Endothelial cell of umbilical vein (primary cell): ENCODE results near the gene HMGXB3. TPM values are rescaled to one million over a fixed set of nuclear protein-coding genes. Genes with fewer than 3 reads are reported as not detected.

Experiments used
- BruUV-seq: library from RNA; stranded (reverse); fragments of 400-500 nt; replicated peaks from 2 replicates; lab custom pipeline; 2021; lab: Mats Ljungman, UMichigan
- CTCF ChIA-PET: fragments of 300-600, 350-600 bp; sonication (Branson Sonifier 250); formaldehyde crosslinking; loops from one replicate; lab custom pipeline; 2021; ENCODE audit warnings: antibody characterized with exemption, inconsistent platforms; lab: Charles Lee
- POLR2A ChIA-PET: fragments of 300-600, 350-600 bp; sonication (Branson Sonifier 250); formaldehyde crosslinking; loops from one replicate; lab custom pipeline; 2021; ENCODE audit warnings: antibody characterized with exemption, inconsistent platforms; lab: Charles Lee
- DNase-seq: peaks from one replicate; pipeline ENCODE4 v3.0.0-alpha.2; 2011; ENCODE audit warnings: low read depth, low spot score
- FAIRE-seq: peaks from 2 replicates; lab custom pipeline; 2011; peaks lifted over from hg19 to GRCh38; lab: Jason Lieb, UNC
- H2AFZ ChIP-seq: 2 replicates; pipeline ENCODE4 v1.6.0; 2012; ENCODE audit warnings: low read depth, low read length, control low read depth, inconsistent platforms
- H3K27ac ChIP-seq: 2 replicates; pipeline ENCODE4 v1.5.1; 2011; ENCODE audit warnings: low read depth, mild to moderate bottlenecking, control low read depth, low read length, moderate library complexity; ENCODE audit not compliant: insufficient read depth
- H3K27me3 ChIP-seq, 2 experiments: 2 replicates each; pipeline versions ENCODE4 v1.6.0 to v1.6.1; 2011; ENCODE audit warnings: low read length in 2 of 2, mixed read lengths in 1 of 2; ENCODE audit not compliant: control insufficient read depth in 2 of 2, insufficient read depth in 2 of 2
- H3K36me3 ChIP-seq, 2 experiments: 2 replicates in 1 of 2; 3 replicates in 1 of 2; pipeline ENCODE4 v1.5.1; 2011; ENCODE audit warnings: low read length in 2 of 2, mild to moderate bottlenecking in 1 of 2, moderate library complexity in 1 of 2; ENCODE audit not compliant: control insufficient read depth in 2 of 2, insufficient read depth in 2 of 2; ENCODE audit errors: extremely low read depth in 1 of 2
- H3K4me1 ChIP-seq: 3 replicates; pipeline ENCODE4 v1.5.1; 2011; ENCODE audit warnings: mild to moderate bottlenecking, low read length; ENCODE audit not compliant: control insufficient read depth, insufficient read depth; ENCODE audit errors: extremely low read depth
- H3K4me2 ChIP-seq: 2 replicates; pipeline ENCODE4 v1.6.1; 2011; ENCODE audit warnings: low read length, control low read depth, mixed read lengths; ENCODE audit not compliant: insufficient read depth
- H3K4me3 ChIP-seq, 3 experiments: fragments of 200-600 bp in 1 of 3; sonication (generic), shearing (Covaris generic) in 1 of 3; replicated peaks in 1 of 3; 2 replicates each; pipeline ENCODE4 v1.5.1; 2011 to 2016; ENCODE audit warnings: control low read depth in 3 of 3, low read length in 3 of 3, mild to moderate bottlenecking in 2 of 3, inconsistent platforms in 1 of 3, low read depth in 1 of 3, moderate library complexity in 1 of 3; ENCODE audit not compliant: insufficient read depth in 1 of 3
- H3K79me2 ChIP-seq: 2 replicates; pipeline ENCODE4 v1.6.0; 2012; ENCODE audit warnings: low read length, inconsistent platforms; ENCODE audit not compliant: control insufficient read depth, insufficient read depth
- H3K9ac ChIP-seq: replicated peaks from 2 replicates; pipeline ENCODE3; 2011; ENCODE audit warnings: low read length, control low read depth; ENCODE audit not compliant: insufficient read depth; ENCODE audit errors: extremely low read depth
- H3K9me1 ChIP-seq: replicated peaks from 3 replicates; pipeline ENCODE4 v1.6.0; 2011; ENCODE audit warnings: mild to moderate bottlenecking, low read length; ENCODE audit not compliant: control insufficient read depth, insufficient read depth; ENCODE audit errors: extremely low read depth
- H3K9me3 ChIP-seq: replicated peaks from 2 replicates; pipeline ENCODE4 v1.5.1; 2012; ENCODE audit warnings: low read length, inconsistent platforms; ENCODE audit not compliant: control insufficient read depth, insufficient read depth
- H4K20me1 ChIP-seq: replicated peaks from 2 replicates; pipeline ENCODE3; 2011; ENCODE audit warnings: mild to moderate bottlenecking, low read length; ENCODE audit not compliant: control insufficient read depth, insufficient read depth; ENCODE audit errors: extremely low read depth
- EZH2 ChIP-seq: IDR thresholded peaks from 2 replicates; pipeline ENCODE4 v1.6.1; 2012; ENCODE audit warnings: borderline replicate concordance, low read depth, mild to moderate bottlenecking, moderate library complexity, low read length, inconsistent platforms; ENCODE audit not compliant: severe bottlenecking
- FOS ChIP-seq: IDR thresholded peaks from 2 replicates; pipeline ENCODE4 v1.6.1; 2011; ENCODE audit warnings: mild to moderate bottlenecking, low read length, moderate library complexity, borderline replicate concordance; ENCODE audit not compliant: insufficient read depth
- GATA2 ChIP-seq: IDR thresholded peaks from 2 replicates; pipeline ENCODE4 v1.7.0; 2011; ENCODE audit warnings: low read depth, mild to moderate bottlenecking, moderate library complexity, mixed read lengths, low read length; ENCODE audit not compliant: insufficient read length, insufficient read depth
- JUN ChIP-seq: IDR thresholded peaks from 2 replicates; pipeline ENCODE4 v1.6.1; 2011; ENCODE audit warnings: borderline replicate concordance, low read depth; ENCODE audit not compliant: insufficient read length, insufficient read depth
- MYC ChIP-seq: IDR thresholded peaks from one replicate; pipeline ENCODE4 v1.6.1; 2011; ENCODE audit warnings: mild to moderate bottlenecking, low read depth, low read length
- POLR2A ChIP-seq: IDR thresholded peaks from 2 replicates; pipeline ENCODE4 v1.6.1; 2012; ENCODE audit warnings: low read depth, mild to moderate bottlenecking, control low read depth, low read length
- POLR2AphosphoS5 ChIP-seq: IDR thresholded peaks from 2 replicates; pipeline ENCODE4 v1.6.1; 2012; ENCODE audit warnings: low read depth, mild to moderate bottlenecking, control low read depth, low read length, moderate library complexity; ENCODE audit not compliant: insufficient read depth
- dilution Hi-C: fragments of 300-500 bp; cut with MboI; formaldehyde crosslinking; loops from one replicate; pipeline ENCODE4 v1.15.0; 2019; ENCODE audit warnings: low sequenced_read_pairs; ENCODE audit not compliant: extremely low pct_ligation_motif_present
- intact Hi-C: fragments of 100-400 bp; cut with micrococcal nuclease; formaldehyde crosslinking; loops from one replicate; pipeline ENCODE4 v1.10.0; 2022
- polyA plus RNA-seq, 4 experiments: library from polyadenylated mRNA; depleted of rRNA in 3 of 4; stranded (reverse) in 3 of 4; unstranded in 1 of 4; fragments of >200 nt; gene quantifications; 2 replicates each; pipeline versions ENCODE4 v1.2.1 to v1.2.3, GENCODE V29; 2011 to 2012; ENCODE audit warnings: missing spikeins in 1 of 4
- total RNA-seq: library from RNA; stranded (reverse); gene quantifications from 2 replicates; pipeline ENCODE4 v1.2.3, GENCODE V29; 2021
- TF ChIP-seq, protein P1 (sequence below), 2 donors: IDR thresholded peaks; 1 replicate in 1 of 2; 2 replicates in 1 of 2; pipeline ENCODE4 v1.5.1; 2011; ENCODE audit warnings: low read length in 2 of 2, mild to moderate bottlenecking in 2 of 2, moderate library complexity in 2 of 2, control low read depth in 1 of 2, inconsistent platforms in 1 of 2, low read depth in 1 of 2; ENCODE audit not compliant: insufficient read depth in 1 of 2; ENCODE audit errors: extremely low read depth in 1 of 2
- TF ChIP-seq, protein P2 (sequence below): IDR thresholded peaks from 2 replicates; pipeline ENCODE4 v1.6.1; 2011; ENCODE audit not compliant: insufficient read depth, insufficient read length

The HMGXB3 gene
- total and polyA plus RNA-seq, 2 donors (not counting 3 experiments of a cell fraction or from before 2014, with no cell fraction given): 34.8 to 52.6 TPM

DNA sequence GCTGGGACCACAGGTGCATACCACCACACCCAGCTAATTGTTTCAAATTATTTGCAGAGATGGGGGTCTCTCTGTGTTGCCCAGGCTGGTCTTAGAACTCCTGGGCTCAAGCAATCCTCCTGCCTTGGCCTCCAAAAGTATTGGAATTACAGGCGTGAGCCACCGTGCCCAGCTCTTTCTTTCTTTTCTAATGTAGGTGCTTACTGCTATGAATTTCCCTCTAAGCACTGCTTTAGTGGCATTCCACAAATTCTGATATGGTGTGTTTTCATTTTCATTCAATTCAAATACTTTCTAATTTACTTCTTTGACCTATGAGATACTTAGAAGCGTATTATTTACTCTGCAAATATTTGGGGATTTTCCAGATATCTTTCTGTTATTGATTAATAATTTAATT, 14.9 kb downstream of the HMGXB3 start:
- dilution Hi-C loops: no loop called here
- DNase-seq (no peak), FAIRE-seq (no peak)
- H3K79me2 ChIP-seq: peaks cover 5% of the 10 kb centered on the region
- H3K9ac ChIP-seq: no peak overlapping the region
- H3K36me3 ChIP-seq: peaks cover 25 to 26% of the 10 kb centered on the region in 2 experiments
- H3K4me3 ChIP-seq: no peak overlapping the region
- CTCF ChIA-PET: no interaction called here
- H3K27me3 ChIP-seq: no peaks in the 10 kb centered on the region
- H3K4me2 ChIP-seq: no peak overlapping the region
- intact Hi-C loops: no loop called here
- no TSS peak for BruUV-seq
- no peaks in the 10 kb centered on the region for H4K20me1 ChIP-seq
- H3K9me1 ChIP-seq: no peaks in the 10 kb centered on the region
- peaks cover 23% of the 10 kb centered on the region for H3K4me1 ChIP-seq
- no peak overlapping the region for H3K27ac ChIP-seq
- POLR2A ChIA-PET: interaction anchor here (0.7 kb wide), 1 partner anchor 683 kb away, joined by 10 read pairs; no protein-coding TSS in a partner anchor
- no peaks in the 10 kb centered on the region for H3K9me3 ChIP-seq
- no peak for TF ChIP-seq MYC
- TF ChIP-seq FOS: no peak
- no peak for TF ChIP-seq JUN
- no peak for TF ChIP-seq POLR2AphosphoS5
- TF ChIP-seq EZH2: no peak
- TF ChIP-seq, protein P1, sequence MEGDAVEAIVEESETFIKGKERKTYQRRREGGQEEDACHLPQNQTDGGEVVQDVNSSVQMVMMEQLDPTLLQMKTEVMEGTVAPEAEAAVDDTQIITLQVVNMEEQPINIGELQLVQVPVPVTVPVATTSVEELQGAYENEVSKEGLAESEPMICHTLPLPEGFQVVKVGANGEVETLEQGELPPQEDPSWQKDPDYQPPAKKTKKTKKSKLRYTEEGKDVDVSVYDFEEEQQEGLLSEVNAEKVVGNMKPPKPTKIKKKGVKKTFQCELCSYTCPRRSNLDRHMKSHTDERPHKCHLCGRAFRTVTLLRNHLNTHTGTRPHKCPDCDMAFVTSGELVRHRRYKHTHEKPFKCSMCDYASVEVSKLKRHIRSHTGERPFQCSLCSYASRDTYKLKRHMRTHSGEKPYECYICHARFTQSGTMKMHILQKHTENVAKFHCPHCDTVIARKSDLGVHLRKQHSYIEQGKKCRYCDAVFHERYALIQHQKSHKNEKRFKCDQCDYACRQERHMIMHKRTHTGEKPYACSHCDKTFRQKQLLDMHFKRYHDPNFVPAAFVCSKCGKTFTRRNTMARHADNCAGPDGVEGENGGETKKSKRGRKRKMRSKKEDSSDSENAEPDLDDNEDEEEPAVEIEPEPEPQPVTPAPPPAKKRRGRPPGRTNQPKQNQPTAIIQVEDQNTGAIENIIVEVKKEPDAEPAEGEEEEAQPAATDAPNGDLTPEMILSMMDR (IDR thresholded peaks at IDR 0.05; ENCODE audit: extremely low read depth in 1 of 2, insufficient read depth in 1 of 2, low read depth in 1 of 2, low read length in 2 of 2): no peak
- TF ChIP-seq, protein P2, sequence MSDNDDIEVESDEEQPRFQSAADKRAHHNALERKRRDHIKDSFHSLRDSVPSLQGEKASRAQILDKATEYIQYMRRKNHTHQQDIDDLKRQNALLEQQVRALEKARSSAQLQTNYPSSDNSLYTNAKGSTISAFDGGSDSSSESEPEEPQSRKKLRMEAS: no peak
- TF ChIP-seq GATA2: no peak
- no peak for TF ChIP-seq POLR2A
- H2AFZ ChIP-seq: no peak overlapping the region
